GM18511 (cell line): ENCODE data around the gene IKZF4.
A peak's percentile ranks its signal among the peaks of the same experiment; 100 is the strongest.
"Not testable (repeated sequence)": the region's sequence is repeated elsewhere in the genome, so short reads cannot be mapped to it uniquely, and the experiment has no call there.

Experiments used
- ATAC-seq: cut with Tn5 transposase; IDR thresholded peaks from one replicate; pipeline ENCODE4 v1.9.1; 2021; ENCODE audit warnings: mild to moderate bottlenecking, moderate library complexity; ENCODE audit not compliant: unreplicated experiment

Gene IKZF4

GRCh38 chr12:55997535-55997859 is 23.3 kb upstream of the IKZF4 start:
- peak; percentile 12 for ATAC-seq

GRCh38 chr12:55999522-55999921 is 21.3 kb upstream of the IKZF4 start:
- not testable (repeated sequence) for ATAC-seq

GRCh38 chr12:55999999-56000540 is 20.8 kb upstream of the IKZF4 start:
- ATAC-seq: not testable (repeated sequence)

GRCh38 chr12:56001487-56002100 is 19.2 kb upstream of the IKZF4 start:
- no peak for ATAC-seq

GRCh38 chr12:56003376-56003775 is 17.5 kb upstream of the IKZF4 start:
- ATAC-seq: not testable (repeated sequence)

- no peak for ATAC-seq
These were observed 16.6 kb upstream of the IKZF4 start for GRCh38 chr12:56004211-56004610.

GRCh38 chr12:56007564-56008559 is 13.0 kb upstream of the IKZF4 start:
- ATAC-seq: peak; percentile 68

- ATAC-seq: no peak
These were observed 10.7 kb upstream of the IKZF4 start for GRCh38 chr12:56010111-56010570.

GRCh38 chr12:56011509-56012090 is 9.2 kb upstream of the IKZF4 start:
- no peak for ATAC-seq

GRCh38 chr12:56013482-56013881 is 7.4 kb upstream of the IKZF4 start:
- no peak for ATAC-seq

GRCh38 chr12:56014205-56014604 is 6.6 kb upstream of the IKZF4 start:
- no peak for ATAC-seq

- ATAC-seq: no peak
These were observed 3.7 kb upstream of the IKZF4 start for GRCh38 chr12:56017181-56017580.

GRCh38 chr12:56018356-56018755 is 2.5 kb upstream of the IKZF4 start:
- no peak for ATAC-seq

GRCh38 chr12:56021889-56022497 is 1.1 kb downstream of the IKZF4 start:
- no peak for ATAC-seq

GRCh38 chr12:56028511-56029165 is 7.8 kb downstream of the IKZF4 start:
- ATAC-seq: no peak

GRCh38 chr12:56029166-56029519 is 8.3 kb downstream of the IKZF4 start:
- ATAC-seq: no peak

- peak; percentile 64 for ATAC-seq
These were observed 8.9 kb downstream of the IKZF4 start for GRCh38 chr12:56029666-56030293.

- ATAC-seq: no peak
These were observed 11.1 kb downstream of the IKZF4 start for GRCh38 chr12:56031987-56032386.

GRCh38 chr12:56034586-56035332 is 13.9 kb downstream of the IKZF4 start:
- ATAC-seq: no peak
